ENCODE results near the gene SOCS1.

GRCh38 chr16:11217651-11218603, 38.1 kb downstream of the SOCS1 start:
- TF ChIP-seq, protein P1, sequence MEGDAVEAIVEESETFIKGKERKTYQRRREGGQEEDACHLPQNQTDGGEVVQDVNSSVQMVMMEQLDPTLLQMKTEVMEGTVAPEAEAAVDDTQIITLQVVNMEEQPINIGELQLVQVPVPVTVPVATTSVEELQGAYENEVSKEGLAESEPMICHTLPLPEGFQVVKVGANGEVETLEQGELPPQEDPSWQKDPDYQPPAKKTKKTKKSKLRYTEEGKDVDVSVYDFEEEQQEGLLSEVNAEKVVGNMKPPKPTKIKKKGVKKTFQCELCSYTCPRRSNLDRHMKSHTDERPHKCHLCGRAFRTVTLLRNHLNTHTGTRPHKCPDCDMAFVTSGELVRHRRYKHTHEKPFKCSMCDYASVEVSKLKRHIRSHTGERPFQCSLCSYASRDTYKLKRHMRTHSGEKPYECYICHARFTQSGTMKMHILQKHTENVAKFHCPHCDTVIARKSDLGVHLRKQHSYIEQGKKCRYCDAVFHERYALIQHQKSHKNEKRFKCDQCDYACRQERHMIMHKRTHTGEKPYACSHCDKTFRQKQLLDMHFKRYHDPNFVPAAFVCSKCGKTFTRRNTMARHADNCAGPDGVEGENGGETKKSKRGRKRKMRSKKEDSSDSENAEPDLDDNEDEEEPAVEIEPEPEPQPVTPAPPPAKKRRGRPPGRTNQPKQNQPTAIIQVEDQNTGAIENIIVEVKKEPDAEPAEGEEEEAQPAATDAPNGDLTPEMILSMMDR (IDR thresholded peaks at IDR 0.05): no peak
- TF ChIP-seq EZH2 (IDR thresholded peaks at IDR 0.05): no peak

Data from neural progenitor cell (in vitro differentiated cells).